Measurements from ENCODE around the gene FRAS1.

- TF ChIP-seq CTCF (conservative IDR thresholded peaks at IDR 0.05): no peak
- TF ChIP-seq EZH2 (IDR thresholded peaks at IDR 0.05; ENCODE audit: low read depth): no peak
These were observed 128.0 kb downstream of the FRAS1 start for GRCh38 chr4:78185117-78185516.
